Measurements from ENCODE around the gene NPPB. TPM values are rescaled to one million over a fixed set of nuclear protein-coding genes. Genes with fewer than 3 reads are reported as not detected.
A peak's percentile ranks its signal among the peaks of the same experiment; 100 is the strongest.

The NPPB gene
- not detected in 3 replicates for polyA plus RNA-seq
- not detected for polyA plus RNA-seq (2011; ENCODE audit: low read depth)
- not detected in 2 replicates for polyA plus RNA-seq (2011; cell fraction: cytosol; rRNA removed)
- polyA plus RNA-seq (2011; cell fraction: nucleus; rRNA removed) = not detected in 2 replicates
- polyA plus RNA-seq (2012; ENCODE audit: low replicate concordance) = not detected in 2 replicates
- not detected in 3 replicates for polyA minus RNA-seq
- not detected for polyA minus RNA-seq (2011; cell fraction: cytosol; rRNA and poly(A)+ RNA removed)
- not detected in 2 replicates for polyA minus RNA-seq (2011; cell fraction: nucleus; rRNA and poly(A)+ RNA removed)

GRCh38 chr1:11858613-11858967, at the start of gene NPPB:
Gene NPPB, minus strand, starts transcription at chr1:11858945. Its CDS starts 112 bp downstream, at chr1:11858833.
- Histone ChIP-seq H2AFZ (ENCODE audit: control insufficient read depth, low read length) (no peak within 1 kb of the TSS), H3K27ac (ENCODE audit: control insufficient read depth, insufficient read depth, low read length) (no peak within 1 kb of the TSS), H3K9me3 (ENCODE audit: control insufficient read depth, low read depth, low read length) (no peaks in the 10 kb centered on the region), H3K27me3 (ENCODE audit: control insufficient read depth, extremely low read depth, insufficient read depth, low read length) (peaks cover 55% of the 10 kb centered on the region), H3K36me3 (ENCODE audit: control insufficient read depth in 2 of 2, extremely low read depth in 1 of 2, insufficient read depth in 2 of 2, low read length in 2 of 2) (no peaks in the 10 kb centered on the region), H3K9ac (ENCODE audit: control insufficient read depth, extremely low read depth, insufficient read depth, low read length) (no peak within 1 kb of the TSS), H3K79me2 (ENCODE audit: control insufficient read depth, insufficient read depth, low read length) (no peaks in the 10 kb centered on the region), H3K4me1 (ENCODE audit: control insufficient read depth, extremely low read depth, insufficient read depth, low read length) (peaks cover 3% of the 10 kb centered on the region), H3K4me3 (ENCODE audit: control insufficient read depth in 2 of 3, extremely low read depth in 1 of 3, insufficient read depth in 2 of 3, low read depth in 1 of 3, low read length in 3 of 3) (no peak within 1 kb of the TSS), H4K20me1 (ENCODE audit: control insufficient read depth, extremely low read depth, insufficient read depth, low read length) (no peaks in the 10 kb centered on the region), H3K9me1 (ENCODE audit: control insufficient read depth, extremely low read depth, insufficient read depth, low read length) (no peaks in the 10 kb centered on the region), H3K4me2 (ENCODE audit: control insufficient read depth, extremely low read depth, insufficient read depth, low read depth, low read length) (no peak within 1 kb of the TSS)
- no peak for DNase-seq (ENCODE audit: low read depth, low spot score)
- TF ChIP-seq EZH2 (IDR thresholded peaks at IDR 0.05; ENCODE audit: low read length) = peak; percentile 82
- TF ChIP-seq CTCF (optimal IDR thresholded peaks at IDR 0.05 in 1 of 3, IDR thresholded peaks at IDR 0.05 in 1 of 3, conservative IDR thresholded peaks at IDR 0.05 in 1 of 3; ENCODE audit: extremely low read depth in 1 of 3, insufficient read depth in 2 of 3, low read length in 3 of 3) = no peak
- no peak for FAIRE-seq
- dilution Hi-C loops (cut with MboI; ENCODE audit: extremely low pct_ligation_motif_present, low sequenced_read_pairs) = no loop called here

GRCh38 chr1:11908095-11908675, 49.4 kb upstream of the NPPB start:
- Histone ChIP-seq H2AFZ (ENCODE audit: control insufficient read depth, low read length) (peak overlapping the region; percentile 31), H3K4me3 (ENCODE audit: control insufficient read depth in 2 of 3, extremely low read depth in 1 of 3, insufficient read depth in 2 of 3, low read depth in 1 of 3, low read length in 3 of 3) (peak overlapping the region; percentile 18 to 68 (median 50)), H3K4me2 (ENCODE audit: control insufficient read depth, extremely low read depth, insufficient read depth, low read depth, low read length) (peak overlapping the region; percentile 85), H3K27me3 (ENCODE audit: control insufficient read depth, extremely low read depth, insufficient read depth, low read length) (no peaks in the 10 kb centered on the region), H3K27ac (ENCODE audit: control insufficient read depth, insufficient read depth, low read length) (peak overlapping the region; percentile 99), H3K79me2 (ENCODE audit: control insufficient read depth, insufficient read depth, low read length) (no peaks in the 10 kb centered on the region), H3K9me1 (ENCODE audit: control insufficient read depth, extremely low read depth, insufficient read depth, low read length) (no peaks in the 10 kb centered on the region), H3K9me3 (ENCODE audit: control insufficient read depth, low read depth, low read length) (no peaks in the 10 kb centered on the region), H4K20me1 (ENCODE audit: control insufficient read depth, extremely low read depth, insufficient read depth, low read length) (no peaks in the 10 kb centered on the region), H3K4me1 (ENCODE audit: control insufficient read depth, extremely low read depth, insufficient read depth, low read length) (peaks cover 3% of the 10 kb centered on the region), H3K9ac (ENCODE audit: control insufficient read depth, extremely low read depth, insufficient read depth, low read length) (peak overlapping the region; percentile 85), H3K36me3 (ENCODE audit: control insufficient read depth in 2 of 2, extremely low read depth in 1 of 2, insufficient read depth in 2 of 2, low read length in 2 of 2) (no peaks in the 10 kb centered on the region)
- TF ChIP-seq EZH2 (IDR thresholded peaks at IDR 0.05; ENCODE audit: low read length) (no peak), CTCF (optimal IDR thresholded peaks at IDR 0.05 in 1 of 3, IDR thresholded peaks at IDR 0.05 in 1 of 3, conservative IDR thresholded peaks at IDR 0.05 in 1 of 3; ENCODE audit: extremely low read depth in 1 of 3, insufficient read depth in 2 of 3, low read length in 3 of 3) (no peak)
- DNase-seq (ENCODE audit: low read depth, low spot score) (peak; percentile 94), FAIRE-seq (no peak)
- dilution Hi-C loops (cut with MboI; ENCODE audit: extremely low pct_ligation_motif_present, low sequenced_read_pairs) = no loop called here

Data from keratinocyte (primary cell).